LNCaP clone FGC (cell line): ENCODE measurements around the gene EPHB2.
"Not testable (repeated sequence)": the region's sequence is repeated elsewhere in the genome, so short reads cannot be mapped to it uniquely, and the experiment has no call there.

ENCODE experiments used
- DNase-seq: peaks from one replicate; pipeline ENCODE4 v3.0.0-alpha.2; 2011; ENCODE audit warnings: low read depth
- H3K4me3 ChIP-seq: 2 replicates; pipeline ENCODE4 v1.5.1; 2011; ENCODE audit warnings: mild to moderate bottlenecking, low read depth, low read length, control low read depth
- TF ChIP-seq, protein P1 (sequence below): IDR thresholded peaks from 2 replicates; pipeline ENCODE4 v1.5.1; 2012; ENCODE audit warnings: mild to moderate bottlenecking; ENCODE audit not compliant: control insufficient read depth, insufficient read depth; ENCODE audit errors: extremely low read depth

Gene EPHB2

DNA sequence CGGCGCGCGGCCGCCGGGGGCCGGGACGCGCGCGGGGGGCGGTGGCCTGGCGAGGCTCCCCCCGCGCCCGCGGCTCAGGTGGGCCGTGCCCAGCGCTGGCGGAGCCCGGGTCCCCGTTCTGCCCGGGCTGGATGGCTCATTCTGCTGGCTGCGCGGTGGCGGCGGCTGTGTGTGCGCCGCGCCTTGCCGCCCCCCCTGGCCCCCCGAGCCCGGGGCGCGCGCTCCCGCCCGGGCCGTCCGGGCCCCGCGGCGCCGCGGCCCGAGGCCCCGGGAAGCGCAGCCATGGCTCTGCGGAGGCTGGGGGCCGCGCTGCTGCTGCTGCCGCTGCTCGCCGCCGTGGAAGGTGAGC is at the start of gene EPHB2:
EPHB2 (plus strand) TSS at position 139 of the 349 bp plus-strand sequence; CDS start at position 283, 144 bp downstream.
- no peak for DNase-seq
- TF ChIP-seq, protein P1, sequence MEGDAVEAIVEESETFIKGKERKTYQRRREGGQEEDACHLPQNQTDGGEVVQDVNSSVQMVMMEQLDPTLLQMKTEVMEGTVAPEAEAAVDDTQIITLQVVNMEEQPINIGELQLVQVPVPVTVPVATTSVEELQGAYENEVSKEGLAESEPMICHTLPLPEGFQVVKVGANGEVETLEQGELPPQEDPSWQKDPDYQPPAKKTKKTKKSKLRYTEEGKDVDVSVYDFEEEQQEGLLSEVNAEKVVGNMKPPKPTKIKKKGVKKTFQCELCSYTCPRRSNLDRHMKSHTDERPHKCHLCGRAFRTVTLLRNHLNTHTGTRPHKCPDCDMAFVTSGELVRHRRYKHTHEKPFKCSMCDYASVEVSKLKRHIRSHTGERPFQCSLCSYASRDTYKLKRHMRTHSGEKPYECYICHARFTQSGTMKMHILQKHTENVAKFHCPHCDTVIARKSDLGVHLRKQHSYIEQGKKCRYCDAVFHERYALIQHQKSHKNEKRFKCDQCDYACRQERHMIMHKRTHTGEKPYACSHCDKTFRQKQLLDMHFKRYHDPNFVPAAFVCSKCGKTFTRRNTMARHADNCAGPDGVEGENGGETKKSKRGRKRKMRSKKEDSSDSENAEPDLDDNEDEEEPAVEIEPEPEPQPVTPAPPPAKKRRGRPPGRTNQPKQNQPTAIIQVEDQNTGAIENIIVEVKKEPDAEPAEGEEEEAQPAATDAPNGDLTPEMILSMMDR = no peak
- peak within 1 kb of the TSS; percentile 23; the same call in 1 of the 2 replicates for H3K4me3 ChIP-seq

DNA sequence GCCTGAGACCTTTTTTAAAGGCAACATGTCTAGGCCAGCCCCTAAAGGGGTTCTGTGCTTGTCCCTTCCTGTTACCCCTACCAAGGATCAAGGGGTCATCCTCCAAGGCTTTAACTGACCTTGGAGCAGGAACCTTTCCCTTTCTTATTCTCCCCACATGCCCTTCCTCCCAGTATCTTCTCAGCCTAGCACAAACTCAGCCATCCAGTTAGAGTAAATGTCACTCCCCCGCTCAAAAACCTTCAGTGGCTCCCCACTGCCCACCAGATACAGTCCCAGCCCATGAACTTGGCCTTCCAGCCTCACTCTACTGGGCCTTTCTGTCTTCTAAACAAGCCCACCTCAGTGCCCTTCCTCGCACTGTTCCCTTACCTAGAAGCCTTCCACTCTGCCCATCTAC is 48.8 kb upstream of the EPHB2 start:
- DNase-seq = no peak
- TF ChIP-seq, protein P1 = no peak
- no peak overlapping the region for H3K4me3 ChIP-seq

DNA sequence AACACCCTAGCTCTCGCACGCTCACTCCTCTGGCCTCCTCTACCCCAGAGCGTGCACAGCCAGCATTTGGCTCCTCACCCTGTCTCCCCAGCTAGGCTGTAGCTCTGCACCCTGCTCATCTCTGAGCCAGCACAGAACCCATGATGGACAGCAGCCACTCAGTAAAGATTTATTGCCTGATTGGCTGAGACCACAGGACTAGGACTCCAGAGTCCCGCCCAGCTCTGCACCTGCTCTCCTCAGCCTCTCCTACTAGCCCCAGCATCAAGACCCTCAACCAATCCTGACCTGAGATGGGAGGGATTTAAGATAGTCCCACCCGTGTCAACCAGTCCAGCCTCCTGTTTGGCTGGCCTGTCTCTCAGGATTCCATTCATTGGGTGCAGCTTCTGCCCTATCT is 48.3 kb upstream of the EPHB2 start:
- TF ChIP-seq, protein P1 = no peak
- no peak for DNase-seq
- no peak overlapping the region for H3K4me3 ChIP-seq

DNA sequence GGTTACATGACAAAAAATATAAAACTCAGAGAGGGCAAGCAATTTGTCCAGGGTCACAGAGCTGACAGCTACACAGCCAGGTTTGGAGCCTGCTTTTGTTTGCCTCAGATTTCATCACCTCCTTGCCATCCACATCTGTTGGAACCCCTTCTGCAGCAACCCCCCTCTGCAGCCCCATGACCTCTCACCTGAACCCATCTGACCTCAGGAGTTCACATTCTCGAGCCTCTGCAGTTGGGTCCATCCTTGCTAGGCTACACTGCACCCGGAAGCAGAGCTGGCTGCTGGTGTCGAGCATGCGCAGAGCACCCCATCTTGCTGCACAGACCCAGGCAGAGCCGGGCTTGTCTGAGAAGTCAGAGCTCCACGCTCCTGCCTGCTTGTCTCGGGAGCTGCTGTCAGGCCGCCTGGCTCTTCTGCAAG is 47.6 kb upstream of the EPHB2 start:
- no peak overlapping the region for H3K4me3 ChIP-seq
- TF ChIP-seq, protein P1 = no peak
- no peak for DNase-seq

DNA sequence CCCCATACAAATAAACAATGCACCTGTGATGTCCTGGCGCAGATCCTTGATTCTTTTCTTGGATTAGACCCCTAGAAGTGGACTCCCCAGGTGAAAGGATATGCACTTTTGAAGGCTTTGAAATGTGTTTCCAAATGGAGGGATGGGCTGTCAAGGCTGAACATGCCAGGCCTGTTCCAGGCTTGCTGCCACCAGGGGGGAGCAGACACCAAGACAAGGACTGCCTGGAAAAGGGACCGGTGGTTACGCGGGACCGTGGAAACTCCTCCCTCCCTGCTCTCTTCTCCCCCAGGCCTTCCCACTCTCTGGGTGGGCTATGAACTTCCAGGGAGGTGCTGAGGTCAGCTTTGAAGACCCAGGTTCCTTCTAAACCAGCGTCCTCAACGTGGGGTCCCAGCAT is 44.9 kb upstream of the EPHB2 start:
- H3K4me3 ChIP-seq = no peak overlapping the region
- DNase-seq = no peak
- TF ChIP-seq, protein P1 = peak; percentile 30

DNA sequence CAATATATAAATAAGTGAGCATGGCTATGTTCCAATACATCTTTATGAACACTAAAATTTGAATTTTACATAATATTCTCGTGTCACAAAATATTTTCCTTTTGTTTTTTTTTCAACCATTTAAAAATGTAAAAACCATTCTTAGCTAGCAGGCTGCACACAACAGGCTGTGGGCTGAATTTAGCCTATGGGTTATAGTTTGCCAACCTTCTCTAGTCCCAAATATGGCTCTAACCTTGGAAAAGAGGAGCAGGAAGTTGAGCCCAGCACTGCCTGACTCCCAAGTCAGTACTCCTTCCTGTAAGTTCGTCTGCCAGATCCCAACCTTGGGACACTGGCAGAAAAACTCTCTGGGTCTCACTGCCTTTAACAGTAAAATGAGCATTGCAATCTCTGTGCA is 44.2 kb upstream of the EPHB2 start:
- no peak for DNase-seq
- TF ChIP-seq, protein P1 = no peak
- no peak overlapping the region for H3K4me3 ChIP-seq

DNA sequence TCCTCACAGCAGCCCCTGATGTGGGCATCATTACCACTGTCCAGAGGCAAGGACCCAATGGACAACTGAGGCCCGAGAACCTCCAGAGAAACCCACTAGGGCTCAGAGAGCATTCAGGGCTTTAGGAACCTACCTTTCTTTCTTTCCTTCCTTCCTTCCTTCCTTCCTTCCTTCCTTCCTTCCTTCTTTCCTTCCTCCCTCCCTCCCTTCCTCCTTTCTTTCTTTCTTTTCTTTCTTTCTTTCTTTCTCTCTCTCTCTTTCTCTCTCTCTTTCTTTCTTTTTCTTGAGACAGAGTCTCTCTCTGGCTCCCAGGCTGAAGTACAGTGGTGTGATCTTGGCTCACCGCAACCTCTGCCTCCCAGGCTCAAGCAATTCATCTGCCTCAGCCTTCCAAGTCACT is 41.8 kb upstream of the EPHB2 start:
- DNase-seq, H3K4me3 ChIP-seq: not testable (repeated sequence)

DNA sequence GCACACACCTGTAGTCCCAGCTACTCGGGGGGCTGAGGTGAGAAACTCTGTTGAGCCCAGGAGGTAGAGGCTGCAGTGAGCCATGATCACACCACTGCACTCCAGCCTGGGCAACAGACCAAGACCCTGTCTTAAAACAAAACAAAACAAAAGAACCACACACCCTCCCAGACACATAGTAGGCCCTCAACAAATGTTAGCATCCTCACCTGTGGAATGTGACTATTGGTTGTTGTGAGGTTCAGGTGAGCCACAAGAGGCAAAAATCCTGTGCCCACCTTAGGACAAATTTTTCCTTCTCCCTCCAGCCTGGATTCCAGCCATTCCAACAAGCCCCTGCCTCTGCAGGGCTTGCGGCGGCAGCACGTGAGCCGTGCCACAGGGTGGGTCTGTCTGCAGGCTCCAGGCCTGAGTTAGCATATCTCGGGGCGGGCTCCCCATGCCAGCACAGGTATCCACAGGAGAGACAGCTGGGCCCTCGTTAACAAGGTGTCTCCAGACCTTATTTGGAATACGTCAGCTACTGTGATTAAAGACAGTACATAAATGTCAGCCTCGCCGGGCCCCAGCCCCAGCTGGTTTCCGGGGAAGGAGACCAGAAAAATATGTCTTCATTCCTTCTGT is 40.2 kb upstream of the EPHB2 start:
- DNase-seq = no peak
- no peak overlapping the region for H3K4me3 ChIP-seq
- TF ChIP-seq, protein P1 = no peak
